Epidermal melanocyte (primary cell): Measurements from ENCODE around the gene ATP5F1D.

Source experiments
- DNase-seq: peaks from one replicate; pipeline ENCODE4 v3.0.0; 2011; ENCODE audit warnings: low spot score; ENCODE audit not compliant: insufficient read length

Gene ATP5F1D

GRCh38 chr19:1220976-1221903 lies 20.3 kb upstream of the ATP5F1D start:
- DNase-seq: peak; percentile 73

- DNase-seq: no peak
Measured at GRCh38 chr19:1221904-1222255, 19.7 kb upstream of the ATP5F1D start.

- DNase-seq: no peak
Measured at GRCh38 chr19:1222394-1222793, 19.2 kb upstream of the ATP5F1D start.

GRCh38 chr19:1223018-1223855 lies 18.3 kb upstream of the ATP5F1D start:
- no peak for DNase-seq

GRCh38 chr19:1224047-1224825 lies 17.3 kb upstream of the ATP5F1D start:
- DNase-seq: no peak

- DNase-seq: no peak
Measured at GRCh38 chr19:1224847-1225246, 16.7 kb upstream of the ATP5F1D start.

GRCh38 chr19:1225440-1226226 lies 15.9 kb upstream of the ATP5F1D start:
- no peak for DNase-seq

GRCh38 chr19:1226227-1226518 lies 15.4 kb upstream of the ATP5F1D start:
- no peak for DNase-seq

- DNase-seq: no peak
Measured at GRCh38 chr19:1226522-1227303, 14.8 kb upstream of the ATP5F1D start.

- DNase-seq: no peak
Measured at GRCh38 chr19:1227304-1228054, 14.1 kb upstream of the ATP5F1D start.

- DNase-seq: no peak
Measured at GRCh38 chr19:1228161-1228957, 13.2 kb upstream of the ATP5F1D start.

GRCh38 chr19:1229056-1229923 lies 12.3 kb upstream of the ATP5F1D start:
- DNase-seq: no peak

- no peak for DNase-seq
Measured at GRCh38 chr19:1229924-1230782, 11.4 kb upstream of the ATP5F1D start.

GRCh38 chr19:1230783-1231489 lies 10.6 kb upstream of the ATP5F1D start:
- no peak for DNase-seq

GRCh38 chr19:1231729-1232637 lies 9.6 kb upstream of the ATP5F1D start:
- no peak for DNase-seq
